ENCODE measurements around the gene TRAK2. TPM values are rescaled to one million over a fixed set of nuclear protein-coding genes. Genes with fewer than 3 reads are reported as not detected.

TRAK2 gene
- total RNA-seq (2014; rRNA removed; shearing (Covaris generic)) (12.0 and 17.0 TPM in 2 replicates), polyA plus RNA-seq (2016; fragmentation: Nextera tagmentation; extraction: Ambion mirVana) (5.8 and 6.7 TPM in 2 replicates)
- long read RNA-seq, partial matches to known transcripts, result 0 of 2 reads
- long read RNA-seq, other reads (novel, unspliced or antisense), result 2 of 2 reads

GRCh38 chr2:201451292-201452057 is at the start of gene TRAK2, which contains the start of gene STRADB:
Gene TRAK2, minus strand, starts transcription at chr2:201451458. Its CDS starts 30,951 bp downstream, at chr2:201420507.
Gene STRADB, plus strand, starts transcription at chr2:201451740. Its CDS starts 3,101 bp downstream, at chr2:201454841.
- H3K36me3 Mint-ChIP-seq (ENCODE audit: low read depth), result peaks cover 3% of the 10 kb centered on the region; the same call in 1 of the 3 replicates
- Histone ChIP-seq H3K79me2 (replicated peaks; ENCODE audit: insufficient read depth) (peaks cover 12% of the 10 kb centered on the region), H3K36me3 (ENCODE audit: insufficient read depth) (no peaks in the 10 kb centered on the region), H3K27me3 (ENCODE audit: insufficient read depth) (no peaks in the 10 kb centered on the region), H3K4me1 (ENCODE audit: insufficient read depth) (peaks cover 5% of the 10 kb centered on the region; the same call in 1 of the 2 replicates), H3K27ac (ENCODE audit: low read depth) (peak within 1 kb of the TSS; percentile 85), H3K4me2 (peak within 1 kb of the TSS; percentile 89), H3K4me3 (peak within 1 kb of the TSS; percentile 92), H3F3A (replicated peaks; ENCODE audit: low read depth) (no peaks in the 10 kb centered on the region; the same call in 1 of the 2 replicates), H3K9me2 (ENCODE audit: insufficient read depth) (no peaks in the 10 kb centered on the region), H4K20me1 (replicated peaks; ENCODE audit: insufficient read depth) (no peaks in the 10 kb centered on the region), H2AFZ (peak within 1 kb of the TSS; percentile 100)
- no peaks in the 10 kb centered on the region for H3K9me3 Mint-ChIP-seq
- peak; percentile 97 for DNase-seq (ENCODE audit: low spot score)
- peak within 1 kb of the TSS; percentile 96 for H3K27ac Mint-ChIP-seq
- H3K27me3 Mint-ChIP-seq (ENCODE audit: insufficient read depth, low read depth, poor library complexity), result no peaks in the 10 kb centered on the region
- H3K4me3 Mint-ChIP-seq, result peak within 1 kb of the TSS; percentile 98
- H3K4me1 Mint-ChIP-seq, result peaks cover 17% of the 10 kb centered on the region
- peak; percentile 90 for ATAC-seq
- peak; percentile 84 for TF ChIP-seq POLR2AphosphoS5 (IDR thresholded peaks at IDR 0.05; ENCODE audit: low read depth)
- TF ChIP-seq CREB1 (CRISPR knock-in tag; IDR thresholded peaks at IDR 0.05; ENCODE audit: low read depth), result peak; percentile 97
- TF ChIP-seq CTCF (conservative IDR thresholded peaks at IDR 0.05; ENCODE audit: low read depth in 2 of 2), result no peak
- TF ChIP-seq ETS1 (IDR thresholded peaks at IDR 0.05), result peak; percentile 96

- Mint-ChIP-seq H3K4me1 (no peaks in the 10 kb centered on the region), H3K4me3 (no peak overlapping the region), H3K27me3 (ENCODE audit: insufficient read depth, low read depth, poor library complexity) (no peaks in the 10 kb centered on the region), H3K36me3 (ENCODE audit: low read depth) (peaks cover 10% of the 10 kb centered on the region), H3K27ac (no peak overlapping the region), H3K9me3 (peaks cover 19% of the 10 kb centered on the region; the same call in 2 of the 3 replicates)
- H3K9me2 ChIP-seq (ENCODE audit: insufficient read depth), result peaks cover 4% of the 10 kb centered on the region; the same call in 1 of the 2 replicates
- ATAC-seq (no peak), DNase-seq (ENCODE audit: low spot score) (no peak)
- H3K27me3 ChIP-seq (ENCODE audit: insufficient read depth), result no peaks in the 10 kb centered on the region
- H4K20me1 ChIP-seq (replicated peaks; ENCODE audit: insufficient read depth), result no peaks in the 10 kb centered on the region
- no peaks in the 10 kb centered on the region for H3F3A ChIP-seq (replicated peaks; ENCODE audit: low read depth)
- no peaks in the 10 kb centered on the region for H3K79me2 ChIP-seq (replicated peaks; ENCODE audit: insufficient read depth)
- H3K4me1 ChIP-seq (ENCODE audit: insufficient read depth), result no peaks in the 10 kb centered on the region
- no peak overlapping the region for H3K4me2 ChIP-seq
- no peak overlapping the region for H3K27ac ChIP-seq (ENCODE audit: low read depth)
- H3K36me3 ChIP-seq (ENCODE audit: insufficient read depth), result no peaks in the 10 kb centered on the region
- no peak overlapping the region for H3K4me3 ChIP-seq
- no peak overlapping the region for H2AFZ ChIP-seq
- TF ChIP-seq NANOG (IDR thresholded peaks at IDR 0.05; ENCODE audit: borderline replicate concordance), result no peak
- no peak for TF ChIP-seq EZH2phosphoT487 (IDR thresholded peaks at IDR 0.05; ENCODE audit: unreplicated experiment)
- TF ChIP-seq STAT1 (IDR thresholded peaks at IDR 0.05; ENCODE audit: unreplicated experiment), result no peak
- TF ChIP-seq ZNF462 (CRISPR knock-in tag; IDR thresholded peaks at IDR 0.05), result no peak
- TF ChIP-seq CREB1 (CRISPR knock-in tag; IDR thresholded peaks at IDR 0.05; ENCODE audit: low read depth), result no peak
- TF ChIP-seq ETS1 (IDR thresholded peaks at IDR 0.05), result no peak
- TF ChIP-seq ZNF114 (CRISPR knock-in tag; IDR thresholded peaks at IDR 0.05), result no peak
- TF ChIP-seq POLR2AphosphoS5 (IDR thresholded peaks at IDR 0.05; ENCODE audit: low read depth), result no peak
Observed at GRCh38 chr2:201500534-201500933, 49.3 kb upstream of the TRAK2 start.

Data from GM23338 (cell line).